ENCODE results near the gene CAMTA1.
"Not testable (repeated sequence)": the region's sequence is repeated elsewhere in the genome, so short reads cannot be mapped to it uniquely, and the experiment has no call there.

The CAMTA1 gene

DNA sequence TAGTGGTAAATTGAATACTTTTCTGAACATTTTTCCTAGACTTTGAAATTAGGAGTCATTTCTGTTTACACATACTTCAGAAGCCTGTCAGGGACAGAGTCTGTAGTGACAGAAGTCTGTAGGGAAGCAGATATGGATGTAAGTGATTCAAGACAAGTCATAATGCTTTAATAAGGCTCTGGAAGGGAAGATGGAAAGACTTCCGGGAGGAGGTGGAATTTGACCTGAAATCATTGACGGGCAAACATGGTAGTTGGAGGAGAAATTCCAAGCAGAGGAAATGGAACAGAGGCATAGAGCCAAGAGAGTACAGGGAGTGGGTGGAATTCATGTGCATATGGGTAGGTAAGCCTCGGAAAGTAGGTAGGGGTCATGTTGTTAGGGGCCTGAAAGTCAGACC, 22.5 kb downstream of the CAMTA1 start:
- H3K4me3 Mint-ChIP-seq = no peak overlapping the region
- H3K4me1 Mint-ChIP-seq (ENCODE audit: low read depth) = peaks cover 17% of the 10 kb centered on the region
- intact Hi-C loops (cut with micrococcal nuclease) = no loop called here
- no peak overlapping the region for H3K27ac Mint-ChIP-seq
- H3K9me3 Mint-ChIP-seq = no peaks in the 10 kb centered on the region
- H3K36me3 Mint-ChIP-seq (ENCODE audit: low read depth) = peaks cover 7% of the 10 kb centered on the region
- no peaks in the 10 kb centered on the region for H3K27me3 Mint-ChIP-seq

DNA sequence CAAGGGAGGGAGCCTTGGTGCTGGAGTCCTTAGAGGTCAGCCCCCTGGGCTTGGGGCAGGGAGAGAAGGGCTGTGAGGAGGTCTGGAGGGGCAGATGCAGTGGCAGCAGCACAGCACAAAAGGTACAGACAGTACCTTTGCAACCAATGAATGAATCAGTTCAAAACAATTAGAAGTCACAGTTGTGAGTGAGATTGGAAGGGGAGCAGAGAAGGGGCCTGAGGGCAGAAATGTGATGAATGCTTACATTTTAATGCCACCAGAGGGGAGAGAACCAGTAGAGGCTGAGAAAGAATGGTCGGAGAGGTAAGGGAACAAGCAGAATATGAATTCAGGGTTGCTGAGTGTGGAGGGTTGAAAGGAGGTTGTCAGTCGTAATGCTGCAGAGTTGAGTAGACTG, 24.2 kb downstream of the CAMTA1 start:
- Mint-ChIP-seq H3K4me1 (ENCODE audit: low read depth) (peaks cover 17% of the 10 kb centered on the region), H3K9me3 (no peaks in the 10 kb centered on the region), H3K4me3 (no peak overlapping the region), H3K27ac (no peak overlapping the region), H3K36me3 (ENCODE audit: low read depth) (peaks cover 7% of the 10 kb centered on the region), H3K27me3 (no peaks in the 10 kb centered on the region)
- intact Hi-C loops (cut with micrococcal nuclease) = no loop called here

DNA sequence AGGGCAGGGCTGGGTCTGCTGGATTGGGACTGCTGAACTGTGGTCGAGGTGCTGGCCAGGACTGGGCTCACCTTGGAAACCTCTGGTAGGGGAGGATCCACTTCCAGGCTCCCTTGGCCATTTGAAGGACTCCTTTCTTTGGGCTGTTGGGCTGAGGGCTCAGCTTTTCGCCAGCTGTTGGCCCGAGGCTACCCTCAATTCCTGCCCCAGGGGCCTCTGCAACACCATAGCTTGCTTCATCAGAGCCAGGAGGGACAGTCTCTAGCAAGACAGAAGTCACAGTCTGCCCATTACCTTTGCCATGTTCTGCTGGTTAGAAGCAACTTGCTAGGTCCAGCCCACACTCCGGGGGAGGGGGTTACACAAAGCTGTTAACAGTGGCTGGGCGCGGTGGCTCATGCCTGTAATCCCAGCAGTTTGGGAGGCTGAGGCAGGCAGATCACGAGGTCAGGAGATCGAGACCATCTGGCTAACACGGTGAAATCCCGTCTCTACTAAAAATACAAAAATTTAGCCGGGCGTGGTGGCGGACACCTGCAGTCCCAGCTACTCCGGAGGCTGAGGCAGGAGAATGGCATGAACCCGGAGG, 25.0 kb downstream of the CAMTA1 start:
- peaks cover 14% of the 10 kb centered on the region for H3K4me1 Mint-ChIP-seq (ENCODE audit: low read depth)
- H3K27ac Mint-ChIP-seq; H3K4me3 Mint-ChIP-seq; H3K9me3 Mint-ChIP-seq; H3K27me3 Mint-ChIP-seq; H3K36me3 Mint-ChIP-seq (ENCODE audit: low read depth); intact Hi-C loops (cut with micrococcal nuclease): not testable (repeated sequence)

DNA sequence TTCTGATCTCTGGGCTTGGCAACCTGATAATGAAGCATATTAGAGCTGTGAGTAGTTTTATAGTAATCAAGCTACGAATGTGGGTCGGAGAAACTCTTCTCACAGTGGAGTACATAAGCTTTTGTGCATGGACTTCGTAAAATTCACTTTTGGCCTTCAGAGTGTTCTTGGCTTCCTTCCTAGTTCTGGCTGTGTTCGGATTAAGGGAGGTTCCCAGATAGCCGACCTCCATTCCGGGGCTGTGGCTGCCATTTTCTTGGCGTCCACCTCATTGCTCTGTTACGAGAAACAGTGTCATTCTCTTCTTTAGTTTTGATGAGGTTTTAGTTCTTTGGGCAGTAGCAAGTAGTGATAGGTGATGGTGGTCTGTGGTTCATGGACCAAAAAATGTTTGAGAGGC, 26.3 kb downstream of the CAMTA1 start:
- Mint-ChIP-seq H3K9me3 (no peaks in the 10 kb centered on the region), H3K4me3 (no peak overlapping the region), H3K36me3 (ENCODE audit: low read depth) (peaks cover 7% of the 10 kb centered on the region), H3K27ac (peak overlapping the region; percentile 6), H3K27me3 (no peaks in the 10 kb centered on the region), H3K4me1 (ENCODE audit: low read depth) (peaks cover 16% of the 10 kb centered on the region)
- intact Hi-C loops (cut with micrococcal nuclease) = no loop called here

DNA sequence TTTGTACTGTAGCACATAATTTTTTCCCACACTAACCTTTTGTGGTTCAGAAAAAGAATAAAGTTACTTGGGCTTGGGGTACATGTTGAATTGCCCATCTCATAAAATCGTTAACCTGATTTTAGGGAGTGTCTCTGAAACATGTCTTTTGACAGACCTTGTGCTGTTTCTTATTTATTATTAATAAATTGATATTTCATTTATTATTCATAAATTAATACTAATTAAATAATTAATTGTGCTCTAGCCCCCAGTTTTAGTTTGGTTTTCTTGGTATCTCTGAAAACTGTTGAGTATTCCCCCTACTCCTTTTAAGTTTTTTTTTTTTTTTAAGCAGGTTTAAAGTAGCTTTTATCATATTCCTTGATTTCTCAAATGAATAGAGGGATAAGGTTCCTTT, 27.9 kb downstream of the CAMTA1 start:
- H3K27ac Mint-ChIP-seq = no peak overlapping the region
- intact Hi-C loops (cut with micrococcal nuclease) = no loop called here
- no peak overlapping the region for H3K4me3 Mint-ChIP-seq
- peaks cover 25% of the 10 kb centered on the region for H3K4me1 Mint-ChIP-seq (ENCODE audit: low read depth)
- H3K36me3 Mint-ChIP-seq (ENCODE audit: low read depth) = peaks cover 7% of the 10 kb centered on the region
- H3K9me3 Mint-ChIP-seq = no peaks in the 10 kb centered on the region
- H3K27me3 Mint-ChIP-seq = no peaks in the 10 kb centered on the region

DNA sequence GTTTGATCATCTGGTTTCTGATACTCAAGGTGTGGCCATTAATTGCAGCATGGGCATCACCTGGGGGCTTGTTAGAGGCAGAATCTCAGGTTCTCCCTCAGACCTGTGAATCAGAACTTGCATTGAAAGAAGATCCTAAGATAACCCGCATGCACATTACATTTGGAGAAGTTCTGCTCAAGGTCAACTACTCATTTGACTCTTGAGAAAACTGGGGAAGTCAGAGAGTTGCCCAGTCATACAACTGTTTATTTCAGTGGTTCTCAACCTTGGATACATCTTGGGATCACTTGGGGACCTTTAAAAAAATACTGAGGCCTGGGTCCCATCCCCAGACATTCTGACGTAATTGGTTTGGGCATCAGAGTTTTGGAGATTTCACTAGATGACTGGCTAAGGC, 30.5 kb downstream of the CAMTA1 start:
- intact Hi-C loops (cut with micrococcal nuclease) = no loop called here
- no peak overlapping the region for H3K4me3 Mint-ChIP-seq
- no peaks in the 10 kb centered on the region for H3K27me3 Mint-ChIP-seq
- H3K27ac Mint-ChIP-seq = no peak overlapping the region
- peaks cover 36% of the 10 kb centered on the region for H3K4me1 Mint-ChIP-seq (ENCODE audit: low read depth)
- H3K36me3 Mint-ChIP-seq (ENCODE audit: low read depth) = peaks cover under 1% of the 10 kb centered on the region
- H3K9me3 Mint-ChIP-seq = no peaks in the 10 kb centered on the region

DNA sequence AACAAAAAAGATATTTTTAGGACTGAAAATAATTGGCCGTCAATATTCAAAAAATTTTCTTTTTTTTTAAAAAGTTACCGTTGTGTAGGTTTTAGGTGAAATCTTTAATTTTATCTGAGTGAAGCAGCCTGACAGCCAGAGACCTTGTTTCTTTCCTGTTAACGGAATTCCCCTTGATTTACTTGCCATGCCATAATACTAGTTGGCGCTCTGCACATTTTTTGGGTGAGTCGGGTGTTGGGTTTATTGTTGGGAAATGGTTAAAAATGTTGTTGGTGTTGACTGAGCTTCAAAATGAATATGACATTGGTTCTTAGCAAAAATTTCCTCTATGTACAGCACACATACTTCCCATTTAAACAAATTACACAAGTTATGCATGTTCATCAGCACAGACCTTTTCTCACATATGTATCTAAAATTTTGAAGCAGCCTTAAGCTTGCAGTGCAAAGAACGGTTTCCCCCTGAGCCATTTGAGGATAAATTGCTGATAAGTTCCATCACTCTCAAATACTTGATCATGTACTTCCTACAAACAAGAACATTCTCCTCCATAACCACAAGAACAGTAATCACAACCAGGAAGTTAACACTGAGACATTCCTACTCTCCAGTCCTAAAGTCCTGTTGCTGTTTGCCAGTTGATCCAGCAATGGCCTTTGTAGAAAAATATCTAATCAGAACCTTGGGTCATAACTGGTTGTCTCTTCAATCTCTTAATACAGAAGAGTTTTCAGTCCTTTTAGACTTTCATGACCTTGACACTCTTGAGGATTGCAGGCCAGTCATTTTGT, 34.2 kb downstream of the CAMTA1 start:
- no peaks in the 10 kb centered on the region for H3K36me3 Mint-ChIP-seq (ENCODE audit: low read depth)
- no peaks in the 10 kb centered on the region for H3K9me3 Mint-ChIP-seq
- H3K27me3 Mint-ChIP-seq = no peaks in the 10 kb centered on the region
- intact Hi-C loops (cut with micrococcal nuclease) = no loop called here
- H3K4me1 Mint-ChIP-seq (ENCODE audit: low read depth) = peaks cover 41% of the 10 kb centered on the region
- H3K4me3 Mint-ChIP-seq = no peak overlapping the region
- no peak overlapping the region for H3K27ac Mint-ChIP-seq

DNA sequence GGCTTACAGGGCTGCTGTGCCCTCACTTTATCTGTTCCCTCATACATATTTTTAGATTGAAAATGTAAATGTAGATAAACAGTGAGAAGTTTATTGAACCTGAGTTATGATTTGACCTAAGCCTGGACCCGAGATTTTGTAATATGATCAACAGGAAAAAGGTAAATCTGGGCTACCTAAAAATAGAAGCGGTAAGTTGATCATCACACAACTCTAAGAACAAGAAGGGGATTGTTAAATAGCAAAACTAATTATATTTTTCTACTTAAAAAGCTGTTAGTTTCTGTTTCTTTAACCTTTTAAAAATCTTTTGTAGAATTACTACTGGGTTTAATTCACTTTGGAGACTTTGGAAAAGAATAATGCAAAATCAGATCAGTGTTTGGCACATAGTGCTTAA, 35.6 kb downstream of the CAMTA1 start:
- Mint-ChIP-seq H3K36me3 (ENCODE audit: low read depth) (peaks cover 7% of the 10 kb centered on the region), H3K9me3 (no peaks in the 10 kb centered on the region), H3K27ac (no peak overlapping the region), H3K4me3 (no peak overlapping the region), H3K27me3 (no peaks in the 10 kb centered on the region), H3K4me1 (ENCODE audit: low read depth) (peaks cover 32% of the 10 kb centered on the region)
- intact Hi-C loops (cut with micrococcal nuclease) = no loop called here

DNA sequence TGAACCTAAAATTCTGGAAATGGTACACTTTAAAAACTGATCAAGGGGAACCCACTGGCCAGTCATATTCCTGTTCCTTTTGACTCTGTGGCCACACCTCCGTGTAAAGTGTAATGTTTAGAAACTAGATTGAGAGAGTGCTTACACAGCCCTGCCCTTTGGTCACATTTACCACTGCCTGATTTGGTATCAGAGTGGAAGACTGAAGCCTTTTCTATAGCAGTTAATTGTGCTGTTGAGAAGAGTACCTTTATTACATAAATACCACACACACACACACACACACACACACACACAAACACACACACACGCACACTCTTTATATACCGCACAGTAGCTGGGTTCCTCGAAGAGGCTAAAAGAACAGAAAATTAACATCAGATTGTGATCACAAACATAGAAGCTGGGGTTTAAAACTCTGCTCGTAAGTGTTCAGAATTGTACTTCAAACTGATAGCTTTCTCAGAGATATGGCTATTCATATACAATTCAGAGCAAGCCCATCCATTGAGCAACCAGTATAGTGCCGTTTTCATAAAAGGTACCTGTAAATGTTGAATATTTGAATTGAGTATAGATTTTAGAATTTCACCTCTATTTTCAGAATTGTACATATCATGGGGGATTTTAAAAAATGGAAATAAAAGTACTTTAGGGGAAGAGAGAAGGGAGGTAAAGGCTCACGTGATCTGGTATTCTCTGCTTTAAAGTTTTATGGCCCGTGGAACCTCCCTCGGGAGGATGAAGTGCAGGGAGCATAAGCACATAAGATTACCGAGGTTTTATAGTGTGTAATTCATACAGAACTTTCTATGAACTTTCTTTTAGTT, 37.5 kb downstream of the CAMTA1 start:
- Mint-ChIP-seq H3K27me3 (no peaks in the 10 kb centered on the region), H3K4me1 (ENCODE audit: low read depth) (peaks cover 17% of the 10 kb centered on the region), H3K27ac (no peak overlapping the region), H3K36me3 (ENCODE audit: low read depth) (peaks cover 14% of the 10 kb centered on the region), H3K9me3 (no peaks in the 10 kb centered on the region), H3K4me3 (no peak overlapping the region)
- intact Hi-C loops (cut with micrococcal nuclease) = no loop called here

DNA sequence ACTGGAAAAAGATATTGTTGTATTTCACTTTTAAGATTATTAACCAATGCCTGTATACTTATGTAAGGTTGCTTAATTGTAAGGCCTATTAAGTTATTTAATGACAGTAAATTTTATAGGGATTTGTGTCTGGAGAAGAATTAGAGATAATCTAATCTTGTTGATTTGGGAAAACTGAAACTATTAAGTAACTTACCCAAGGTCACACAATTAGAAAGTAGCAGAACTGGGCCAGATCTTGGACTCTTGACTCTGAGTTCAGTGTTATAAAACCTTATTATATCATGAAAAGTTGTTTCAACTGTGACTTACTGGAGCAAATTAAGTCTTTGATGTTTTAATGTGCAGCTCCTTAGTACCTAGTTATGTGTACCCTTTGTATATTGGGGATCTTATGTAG, 38.5 kb downstream of the CAMTA1 start:
- no peaks in the 10 kb centered on the region for H3K9me3 Mint-ChIP-seq
- intact Hi-C loops (cut with micrococcal nuclease) = no loop called here
- H3K4me3 Mint-ChIP-seq = no peak overlapping the region
- peaks cover 16% of the 10 kb centered on the region for H3K4me1 Mint-ChIP-seq (ENCODE audit: low read depth)
- no peak overlapping the region for H3K27ac Mint-ChIP-seq
- peaks cover 21% of the 10 kb centered on the region for H3K36me3 Mint-ChIP-seq (ENCODE audit: low read depth)
- H3K27me3 Mint-ChIP-seq = no peaks in the 10 kb centered on the region

DNA sequence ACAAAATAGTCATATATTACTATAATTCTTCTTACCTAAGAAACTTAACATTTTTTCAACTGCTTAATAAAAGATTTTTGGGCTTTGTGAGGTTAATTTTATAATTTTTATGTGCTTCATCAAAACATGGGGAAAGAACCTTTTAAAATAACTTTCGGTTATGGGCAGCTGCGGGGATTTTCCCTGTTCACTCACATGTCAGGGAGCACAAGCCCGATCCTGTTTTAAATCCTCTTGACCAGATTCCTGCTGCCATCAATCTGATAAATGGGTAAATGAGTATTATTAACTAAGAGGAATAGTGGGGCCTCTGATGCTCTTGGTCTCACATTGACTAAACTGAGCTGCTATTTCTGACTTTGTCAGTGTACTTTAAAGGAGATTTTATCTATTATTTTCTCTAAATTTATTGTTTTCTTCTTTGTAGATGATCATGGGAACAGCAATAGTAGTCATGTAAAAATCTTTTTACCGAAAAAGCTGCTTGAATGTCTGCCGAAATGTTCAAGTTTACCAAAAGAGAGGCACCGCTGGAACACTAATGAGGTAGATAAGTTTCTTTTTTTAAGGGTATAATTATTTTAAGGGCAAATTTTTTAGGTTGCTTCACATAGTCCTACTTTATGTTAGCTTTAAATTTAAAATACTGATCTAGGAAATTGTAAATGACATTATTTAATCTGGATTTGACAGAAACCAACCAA, 39.6 kb downstream of the CAMTA1 start:
- Mint-ChIP-seq H3K27me3 (no peaks in the 10 kb centered on the region), H3K4me1 (ENCODE audit: low read depth) (peaks cover 8% of the 10 kb centered on the region), H3K27ac (no peak overlapping the region), H3K36me3 (ENCODE audit: low read depth) (peaks cover 28% of the 10 kb centered on the region), H3K4me3 (no peak overlapping the region), H3K9me3 (no peaks in the 10 kb centered on the region)
- intact Hi-C loops (cut with micrococcal nuclease) = no loop called here

DNA sequence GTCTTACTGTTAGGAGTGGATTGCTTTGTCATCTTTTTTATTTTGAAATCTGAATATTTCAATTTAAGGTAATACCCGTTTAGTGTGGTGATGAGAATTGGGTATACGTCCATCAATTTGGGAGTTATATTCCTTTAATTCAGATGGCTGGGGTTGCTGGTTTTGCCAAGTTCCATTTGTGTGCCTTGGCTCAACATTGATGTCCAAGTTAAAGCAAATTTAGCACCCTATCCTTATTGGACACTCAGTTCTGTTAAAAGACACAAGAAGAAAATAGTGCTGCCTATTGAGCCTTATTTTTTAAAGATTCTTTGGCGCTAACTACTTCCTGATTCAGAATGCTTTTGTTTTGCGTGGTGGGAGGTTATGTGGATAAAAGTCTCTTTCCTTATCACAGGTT, 40.6 kb downstream of the CAMTA1 start:
- Mint-ChIP-seq H3K27ac (no peak overlapping the region), H3K9me3 (no peaks in the 10 kb centered on the region), H3K36me3 (ENCODE audit: low read depth) (peaks cover 38% of the 10 kb centered on the region), H3K4me1 (ENCODE audit: low read depth) (peaks cover 5% of the 10 kb centered on the region), H3K4me3 (no peak overlapping the region), H3K27me3 (no peaks in the 10 kb centered on the region)
- intact Hi-C loops (cut with micrococcal nuclease) = no loop called here

DNA sequence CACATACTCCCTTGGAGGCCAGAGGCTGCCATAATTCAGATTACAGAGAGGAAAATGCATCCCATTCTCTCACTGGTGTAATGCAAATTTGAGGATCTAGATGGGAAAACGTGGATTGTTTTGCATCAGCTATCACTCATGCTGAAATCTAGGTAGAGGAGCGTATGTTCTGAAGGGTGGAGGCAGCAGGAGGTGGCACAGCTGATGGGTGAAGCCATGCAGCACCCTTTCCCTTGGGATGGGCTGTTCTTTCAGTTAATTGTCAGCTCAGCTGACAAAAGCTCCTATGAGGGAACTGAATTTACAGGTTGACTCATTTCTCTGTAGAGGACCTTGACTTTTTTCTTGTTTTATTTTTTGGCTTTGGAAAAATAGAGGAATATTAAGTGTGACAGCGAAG, 41.8 kb downstream of the CAMTA1 start:
- Mint-ChIP-seq H3K36me3 (ENCODE audit: low read depth) (peaks cover 38% of the 10 kb centered on the region), H3K27ac (no peak overlapping the region), H3K9me3 (no peaks in the 10 kb centered on the region)

More for the DNA sequence above, 41.8 kb downstream of the CAMTA1 start:
- Mint-ChIP-seq H3K4me3 (no peak overlapping the region), H3K4me1 (ENCODE audit: low read depth) (peaks cover 5% of the 10 kb centered on the region), H3K27me3 (no peaks in the 10 kb centered on the region)
- intact Hi-C loops (cut with micrococcal nuclease) = no loop called here

Measured in dendritic cell treated with granulocyte-macrophage colony-stimulating factor and Interleukin-4, amounts not matched to agents 40 ng/mL and 50 ng/mL, for 4 days (primary cell).